ENCODE measurements around the gene POU2F1.

DNA sequence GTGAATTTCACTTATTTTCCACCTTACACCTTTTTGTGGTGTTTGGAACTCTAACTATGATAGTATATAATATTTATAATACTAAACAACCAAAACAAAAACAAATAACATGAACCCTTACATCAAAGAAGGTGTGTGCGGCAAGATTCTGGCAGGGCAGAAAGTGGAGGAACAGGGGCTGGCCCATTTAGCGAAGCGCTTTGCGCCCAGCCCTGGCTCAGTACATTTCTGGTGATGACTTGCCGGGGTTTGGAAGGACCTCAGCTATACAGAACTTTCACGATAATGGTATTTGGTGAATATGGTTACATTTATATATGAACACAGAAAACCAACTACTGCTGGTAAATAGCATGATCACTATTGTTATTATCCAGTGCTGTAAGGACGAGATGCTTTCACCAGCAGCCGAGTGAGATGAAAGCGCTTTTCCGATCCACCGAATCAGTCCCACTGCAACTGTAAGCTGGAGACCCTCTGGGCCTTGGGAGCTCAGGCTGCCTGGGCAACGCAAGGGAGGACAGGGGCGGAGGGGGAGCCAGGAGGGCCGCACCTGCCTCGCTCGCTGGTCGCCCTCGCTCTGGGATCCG lies 233.7 kb downstream of the POU2F1 start:
- no peak for TF ChIP-seq POLR2AphosphoS5 (IDR thresholded peaks at IDR 0.05; ENCODE audit: borderline replicate concordance, low read depth, low read length)
- no peak for TF ChIP-seq EZH2 (IDR thresholded peaks at IDR 0.05)

Data from SK-N-MC (cell line).